Uterus (tissue), 2 donors: ENCODE data around the gene CDH4.

Experiments
- POLR2A ChIP-seq, 2 donors: fragments of 450-650 bp; IDR thresholded peaks; one replicate each; pipeline ENCODE4 v1.6.1; 2016; ENCODE audit warnings: antibody characterized with exemption in 2 of 2, mild to moderate bottlenecking in 1 of 2, moderate library complexity in 1 of 2
- TF ChIP-seq, protein P1 (sequence below), 4 experiments: fragments of 200-600 bp in 2 of 4; fragments of 450-650 bp in 2 of 4; sonication (generic) in 2 of 4; IDR thresholded peaks; one replicate each; pipeline ENCODE4 v1.5.1; 2016 to 2019; ENCODE audit warnings: antibody characterized with exemption in 4 of 4, mild to moderate bottlenecking in 2 of 4, moderate library complexity in 1 of 4

DNA sequence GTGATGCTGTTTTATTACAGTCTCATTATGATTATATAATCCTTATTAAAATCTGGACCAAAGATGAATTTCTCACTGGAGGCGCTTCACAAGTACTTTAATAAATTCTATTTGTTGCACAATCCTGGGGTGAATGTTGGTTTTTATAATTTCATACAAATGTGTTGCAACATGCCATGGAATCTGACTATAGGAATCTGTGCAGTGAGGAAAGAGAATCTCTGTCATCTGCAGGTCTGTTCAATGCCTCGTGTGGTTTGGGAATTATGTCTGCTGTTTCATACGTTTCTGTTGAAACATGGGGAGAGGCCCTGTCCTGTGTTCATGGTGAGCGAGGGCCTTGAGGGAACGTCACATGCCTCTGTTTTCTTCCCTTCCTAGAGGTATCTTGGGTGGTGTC lies 277.3 kb downstream of the CDH4 start:
- TF ChIP-seq, protein P1, sequence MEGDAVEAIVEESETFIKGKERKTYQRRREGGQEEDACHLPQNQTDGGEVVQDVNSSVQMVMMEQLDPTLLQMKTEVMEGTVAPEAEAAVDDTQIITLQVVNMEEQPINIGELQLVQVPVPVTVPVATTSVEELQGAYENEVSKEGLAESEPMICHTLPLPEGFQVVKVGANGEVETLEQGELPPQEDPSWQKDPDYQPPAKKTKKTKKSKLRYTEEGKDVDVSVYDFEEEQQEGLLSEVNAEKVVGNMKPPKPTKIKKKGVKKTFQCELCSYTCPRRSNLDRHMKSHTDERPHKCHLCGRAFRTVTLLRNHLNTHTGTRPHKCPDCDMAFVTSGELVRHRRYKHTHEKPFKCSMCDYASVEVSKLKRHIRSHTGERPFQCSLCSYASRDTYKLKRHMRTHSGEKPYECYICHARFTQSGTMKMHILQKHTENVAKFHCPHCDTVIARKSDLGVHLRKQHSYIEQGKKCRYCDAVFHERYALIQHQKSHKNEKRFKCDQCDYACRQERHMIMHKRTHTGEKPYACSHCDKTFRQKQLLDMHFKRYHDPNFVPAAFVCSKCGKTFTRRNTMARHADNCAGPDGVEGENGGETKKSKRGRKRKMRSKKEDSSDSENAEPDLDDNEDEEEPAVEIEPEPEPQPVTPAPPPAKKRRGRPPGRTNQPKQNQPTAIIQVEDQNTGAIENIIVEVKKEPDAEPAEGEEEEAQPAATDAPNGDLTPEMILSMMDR (IDR thresholded peaks at IDR 0.05) = no peak
- no peak for TF ChIP-seq POLR2A (IDR thresholded peaks at IDR 0.05)
